ENCODE results near the gene CPPED1.

Gene CPPED1

GRCh38 chr16:12750554-12750918 is 53.2 kb downstream of the CPPED1 start:
- no peaks in the 10 kb centered on the region for H3K9me3 ChIP-seq (replicated peaks; ENCODE audit: low read length)
- no peak overlapping the region for H3K4me3 ChIP-seq (ENCODE audit: low read length)
- no peak overlapping the region for H3K9ac ChIP-seq (ENCODE audit: low read depth, low read length)
- H3K4me2 ChIP-seq (ENCODE audit: low read length): no peak overlapping the region
- H3K4me1 ChIP-seq (ENCODE audit: control insufficient read depth, insufficient read depth, low read length): peaks cover 22% of the 10 kb centered on the region
- no peaks in the 10 kb centered on the region for H3K27me3 ChIP-seq (ENCODE audit: control insufficient read depth, insufficient read depth, low read length)
- H3K36me3 ChIP-seq (ENCODE audit: insufficient read depth, low read length): peaks cover 10% of the 10 kb centered on the region

- Histone ChIP-seq H3K4me2 (ENCODE audit: low read length) (no peak overlapping the region), H3K36me3 (ENCODE audit: insufficient read depth, low read length) (peaks cover 15% of the 10 kb centered on the region), H3K27me3 (ENCODE audit: control insufficient read depth, insufficient read depth, low read length) (no peaks in the 10 kb centered on the region), H3K4me3 (ENCODE audit: low read length) (no peak overlapping the region), H3K9ac (ENCODE audit: low read depth, low read length) (no peak overlapping the region), H3K9me3 (replicated peaks; ENCODE audit: low read length) (peaks cover 10% of the 10 kb centered on the region), H3K4me1 (ENCODE audit: control insufficient read depth, insufficient read depth, low read length) (peaks cover 7% of the 10 kb centered on the region)
These were observed 54.6 kb downstream of the CPPED1 start for GRCh38 chr16:12749076-12749475.

GRCh38 chr16:12747827-12748226 is 55.9 kb downstream of the CPPED1 start:
- Histone ChIP-seq H3K4me2 (ENCODE audit: low read length) (no peak overlapping the region), H3K27me3 (ENCODE audit: control insufficient read depth, insufficient read depth, low read length) (no peaks in the 10 kb centered on the region), H3K36me3 (ENCODE audit: insufficient read depth, low read length) (peaks cover 15% of the 10 kb centered on the region), H3K4me3 (ENCODE audit: low read length) (no peak overlapping the region), H3K9me3 (replicated peaks; ENCODE audit: low read length) (peaks cover 10% of the 10 kb centered on the region), H3K9ac (ENCODE audit: low read depth, low read length) (no peak overlapping the region), H3K4me1 (ENCODE audit: control insufficient read depth, insufficient read depth, low read length) (no peaks in the 10 kb centered on the region)

- Histone ChIP-seq H3K9ac (ENCODE audit: low read depth, low read length) (no peak overlapping the region), H3K4me3 (ENCODE audit: low read length) (no peak overlapping the region), H3K36me3 (ENCODE audit: insufficient read depth, low read length) (peaks cover 15% of the 10 kb centered on the region), H3K4me1 (ENCODE audit: control insufficient read depth, insufficient read depth, low read length) (no peaks in the 10 kb centered on the region), H3K9me3 (replicated peaks; ENCODE audit: low read length) (peaks cover 10% of the 10 kb centered on the region), H3K4me2 (ENCODE audit: low read length) (no peak overlapping the region), H3K27me3 (ENCODE audit: control insufficient read depth, insufficient read depth, low read length) (no peaks in the 10 kb centered on the region)
These were observed 56.4 kb downstream of the CPPED1 start for GRCh38 chr16:12747261-12747660.

GRCh38 chr16:12744860-12745259 is 58.8 kb downstream of the CPPED1 start:
- no peak overlapping the region for H3K4me2 ChIP-seq (ENCODE audit: low read length)
- no peak overlapping the region for H3K9ac ChIP-seq (ENCODE audit: low read depth, low read length)
- H3K9me3 ChIP-seq (replicated peaks; ENCODE audit: low read length): peaks cover 10% of the 10 kb centered on the region
- peaks cover 22% of the 10 kb centered on the region for H3K36me3 ChIP-seq (ENCODE audit: insufficient read depth, low read length)
- H3K4me3 ChIP-seq (ENCODE audit: low read length): no peak overlapping the region
- no peaks in the 10 kb centered on the region for H3K27me3 ChIP-seq (ENCODE audit: control insufficient read depth, insufficient read depth, low read length)
- no peaks in the 10 kb centered on the region for H3K4me1 ChIP-seq (ENCODE audit: control insufficient read depth, insufficient read depth, low read length)

- Histone ChIP-seq H3K36me3 (ENCODE audit: insufficient read depth, low read length) (peaks cover 25% of the 10 kb centered on the region), H3K27me3 (ENCODE audit: control insufficient read depth, insufficient read depth, low read length) (no peaks in the 10 kb centered on the region), H3K4me3 (ENCODE audit: low read length) (no peak overlapping the region), H3K9ac (ENCODE audit: low read depth, low read length) (no peak overlapping the region), H3K4me1 (ENCODE audit: control insufficient read depth, insufficient read depth, low read length) (no peaks in the 10 kb centered on the region), H3K9me3 (replicated peaks; ENCODE audit: low read length) (peaks cover 10% of the 10 kb centered on the region), H3K4me2 (ENCODE audit: low read length) (no peak overlapping the region)
These were observed 60.9 kb downstream of the CPPED1 start for GRCh38 chr16:12742741-12743140.

- peaks cover 27% of the 10 kb centered on the region for H3K36me3 ChIP-seq (ENCODE audit: insufficient read depth, low read length)
- no peak overlapping the region for H3K9ac ChIP-seq (ENCODE audit: low read depth, low read length)
These were observed 62.6 kb downstream of the CPPED1 start for GRCh38 chr16:12740986-12741610.

GRCh38 chr16:12739738-12740137 is 63.9 kb downstream of the CPPED1 start:
- no peak overlapping the region for H3K4me3 ChIP-seq (ENCODE audit: low read length)
- no peaks in the 10 kb centered on the region for H3K4me1 ChIP-seq (ENCODE audit: control insufficient read depth, insufficient read depth, low read length)
- no peak overlapping the region for H3K4me2 ChIP-seq (ENCODE audit: low read length)
- peaks cover 4% of the 10 kb centered on the region for H3K9me3 ChIP-seq (replicated peaks; ENCODE audit: low read length)
- no peaks in the 10 kb centered on the region for H3K27me3 ChIP-seq (ENCODE audit: control insufficient read depth, insufficient read depth, low read length)
- H3K36me3 ChIP-seq (ENCODE audit: insufficient read depth, low read length): peaks cover 20% of the 10 kb centered on the region
- no peak overlapping the region for H3K9ac ChIP-seq (ENCODE audit: low read depth, low read length)

More at GRCh38 chr16:12740986-12741610, 62.6 kb downstream of the CPPED1 start:
- Histone ChIP-seq H3K9me3 (replicated peaks; ENCODE audit: low read length) (peaks cover 10% of the 10 kb centered on the region), H3K4me1 (ENCODE audit: control insufficient read depth, insufficient read depth, low read length) (no peaks in the 10 kb centered on the region), H3K27me3 (ENCODE audit: control insufficient read depth, insufficient read depth, low read length) (no peaks in the 10 kb centered on the region), H3K4me2 (ENCODE audit: low read length) (no peak overlapping the region), H3K4me3 (ENCODE audit: low read length) (no peak overlapping the region)

GRCh38 chr16:12737563-12737962 is 66.1 kb downstream of the CPPED1 start:
- Histone ChIP-seq H3K4me3 (ENCODE audit: low read length) (no peak overlapping the region), H3K4me2 (ENCODE audit: low read length) (no peak overlapping the region), H3K9me3 (replicated peaks; ENCODE audit: low read length) (peaks cover 3% of the 10 kb centered on the region), H3K27me3 (ENCODE audit: control insufficient read depth, insufficient read depth, low read length) (no peaks in the 10 kb centered on the region), H3K36me3 (ENCODE audit: insufficient read depth, low read length) (peaks cover 27% of the 10 kb centered on the region), H3K9ac (ENCODE audit: low read depth, low read length) (no peak overlapping the region), H3K4me1 (ENCODE audit: control insufficient read depth, insufficient read depth, low read length) (no peaks in the 10 kb centered on the region)

- H3K9ac ChIP-seq (ENCODE audit: low read depth, low read length): no peak overlapping the region
- H3K4me1 ChIP-seq (ENCODE audit: control insufficient read depth, insufficient read depth, low read length): no peaks in the 10 kb centered on the region
- peaks cover 8% of the 10 kb centered on the region for H3K9me3 ChIP-seq (replicated peaks; ENCODE audit: low read length)
- peaks cover 21% of the 10 kb centered on the region for H3K36me3 ChIP-seq (ENCODE audit: insufficient read depth, low read length)
- no peaks in the 10 kb centered on the region for H3K27me3 ChIP-seq (ENCODE audit: control insufficient read depth, insufficient read depth, low read length)
- no peak overlapping the region for H3K4me2 ChIP-seq (ENCODE audit: low read length)
- H3K4me3 ChIP-seq (ENCODE audit: low read length): no peak overlapping the region
These were observed 67.9 kb downstream of the CPPED1 start for GRCh38 chr16:12735805-12736204.

GRCh38 chr16:12732600-12732999 is 71.1 kb downstream of the CPPED1 start:
- Histone ChIP-seq H3K27me3 (ENCODE audit: control insufficient read depth, insufficient read depth, low read length) (no peaks in the 10 kb centered on the region), H3K4me1 (ENCODE audit: control insufficient read depth, insufficient read depth, low read length) (peaks cover 24% of the 10 kb centered on the region), H3K4me2 (ENCODE audit: low read length) (no peak overlapping the region), H3K4me3 (ENCODE audit: low read length) (no peak overlapping the region), H3K9me3 (replicated peaks; ENCODE audit: low read length) (peaks cover 8% of the 10 kb centered on the region), H3K36me3 (ENCODE audit: insufficient read depth, low read length) (peaks cover 12% of the 10 kb centered on the region), H3K9ac (ENCODE audit: low read depth, low read length) (no peak overlapping the region)

- H3K27me3 ChIP-seq (ENCODE audit: control insufficient read depth, insufficient read depth, low read length): no peaks in the 10 kb centered on the region
- H3K36me3 ChIP-seq (ENCODE audit: insufficient read depth, low read length): peaks cover 10% of the 10 kb centered on the region
- H3K4me2 ChIP-seq (ENCODE audit: low read length): peak overlapping the region; percentile 66
- peak overlapping the region; percentile 3 for H3K4me3 ChIP-seq (ENCODE audit: low read length)
- H3K9ac ChIP-seq (ENCODE audit: low read depth, low read length): peak overlapping the region; percentile 56
- peaks cover 8% of the 10 kb centered on the region for H3K9me3 ChIP-seq (replicated peaks; ENCODE audit: low read length)
- H3K4me1 ChIP-seq (ENCODE audit: control insufficient read depth, insufficient read depth, low read length): peaks cover 24% of the 10 kb centered on the region
These were observed 74.2 kb downstream of the CPPED1 start for GRCh38 chr16:12729448-12729847.

Measured in skeletal muscle satellite cell (primary cell).